Endothelial cell of umbilical vein (primary cell): Measurements from ENCODE around the gene EFNA5. TPM values are rescaled to one million over a fixed set of nuclear protein-coding genes. Genes with fewer than 3 reads are reported as not detected.

Experiments used
- BruUV-seq: library from RNA; stranded (reverse); fragments of 400-500 nt; replicated peaks from 2 replicates; lab custom pipeline; 2021; lab: Mats Ljungman, UMichigan
- CTCF ChIA-PET: fragments of 300-600, 350-600 bp; sonication (Branson Sonifier 250); formaldehyde crosslinking; loops from one replicate; lab custom pipeline; 2021; ENCODE audit warnings: antibody characterized with exemption, inconsistent platforms; lab: Charles Lee
- POLR2A ChIA-PET: fragments of 300-600, 350-600 bp; sonication (Branson Sonifier 250); formaldehyde crosslinking; loops from one replicate; lab custom pipeline; 2021; ENCODE audit warnings: antibody characterized with exemption, inconsistent platforms; lab: Charles Lee
- DNase-seq: peaks from one replicate; pipeline ENCODE4 v3.0.0-alpha.2; 2011; ENCODE audit warnings: low read depth, low spot score
- FAIRE-seq: peaks from 2 replicates; lab custom pipeline; 2011; peaks lifted over from hg19 to GRCh38; lab: Jason Lieb, UNC
- H2AFZ ChIP-seq: 2 replicates; pipeline ENCODE4 v1.6.0; 2012; ENCODE audit warnings: low read depth, low read length, control low read depth, inconsistent platforms
- H3K27ac ChIP-seq: 2 replicates; pipeline ENCODE4 v1.5.1; 2011; ENCODE audit warnings: low read depth, mild to moderate bottlenecking, control low read depth, low read length, moderate library complexity; ENCODE audit not compliant: insufficient read depth
- H3K27me3 ChIP-seq, 2 experiments: 2 replicates each; pipeline versions ENCODE4 v1.6.0 to v1.6.1; 2011; ENCODE audit warnings: low read length in 2 of 2, mixed read lengths in 1 of 2; ENCODE audit not compliant: control insufficient read depth in 2 of 2, insufficient read depth in 2 of 2
- H3K36me3 ChIP-seq, 2 experiments: 2 replicates in 1 of 2; 3 replicates in 1 of 2; pipeline ENCODE4 v1.5.1; 2011; ENCODE audit warnings: low read length in 2 of 2, mild to moderate bottlenecking in 1 of 2, moderate library complexity in 1 of 2; ENCODE audit not compliant: control insufficient read depth in 2 of 2, insufficient read depth in 2 of 2; ENCODE audit errors: extremely low read depth in 1 of 2
- H3K4me1 ChIP-seq: 3 replicates; pipeline ENCODE4 v1.5.1; 2011; ENCODE audit warnings: mild to moderate bottlenecking, low read length; ENCODE audit not compliant: control insufficient read depth, insufficient read depth; ENCODE audit errors: extremely low read depth
- H3K4me2 ChIP-seq: 2 replicates; pipeline ENCODE4 v1.6.1; 2011; ENCODE audit warnings: low read length, control low read depth, mixed read lengths; ENCODE audit not compliant: insufficient read depth
- H3K4me3 ChIP-seq, 3 experiments: fragments of 200-600 bp in 1 of 3; sonication (generic), shearing (Covaris generic) in 1 of 3; replicated peaks in 1 of 3; 2 replicates each; pipeline ENCODE4 v1.5.1; 2011 to 2016; ENCODE audit warnings: control low read depth in 3 of 3, low read length in 3 of 3, mild to moderate bottlenecking in 2 of 3, inconsistent platforms in 1 of 3, low read depth in 1 of 3, moderate library complexity in 1 of 3; ENCODE audit not compliant: insufficient read depth in 1 of 3
- H3K79me2 ChIP-seq: 2 replicates; pipeline ENCODE4 v1.6.0; 2012; ENCODE audit warnings: low read length, inconsistent platforms; ENCODE audit not compliant: control insufficient read depth, insufficient read depth
- H3K9ac ChIP-seq: replicated peaks from 2 replicates; pipeline ENCODE3; 2011; ENCODE audit warnings: low read length, control low read depth; ENCODE audit not compliant: insufficient read depth; ENCODE audit errors: extremely low read depth
- H3K9me1 ChIP-seq: replicated peaks from 3 replicates; pipeline ENCODE4 v1.6.0; 2011; ENCODE audit warnings: mild to moderate bottlenecking, low read length; ENCODE audit not compliant: control insufficient read depth, insufficient read depth; ENCODE audit errors: extremely low read depth
- H3K9me3 ChIP-seq: replicated peaks from 2 replicates; pipeline ENCODE4 v1.5.1; 2012; ENCODE audit warnings: low read length, inconsistent platforms; ENCODE audit not compliant: control insufficient read depth, insufficient read depth
- H4K20me1 ChIP-seq: replicated peaks from 2 replicates; pipeline ENCODE3; 2011; ENCODE audit warnings: mild to moderate bottlenecking, low read length; ENCODE audit not compliant: control insufficient read depth, insufficient read depth; ENCODE audit errors: extremely low read depth
- CTCF ChIP-seq, 2 donors: IDR thresholded peaks; 1 replicate in 1 of 2; 2 replicates in 1 of 2; pipeline ENCODE4 v1.5.1; 2011; ENCODE audit warnings: low read length in 2 of 2, mild to moderate bottlenecking in 2 of 2, moderate library complexity in 2 of 2, control low read depth in 1 of 2, inconsistent platforms in 1 of 2, low read depth in 1 of 2; ENCODE audit not compliant: insufficient read depth in 1 of 2; ENCODE audit errors: extremely low read depth in 1 of 2
- EZH2 ChIP-seq: IDR thresholded peaks from 2 replicates; pipeline ENCODE4 v1.6.1; 2012; ENCODE audit warnings: borderline replicate concordance, low read depth, mild to moderate bottlenecking, moderate library complexity, low read length, inconsistent platforms; ENCODE audit not compliant: severe bottlenecking
- FOS ChIP-seq: IDR thresholded peaks from 2 replicates; pipeline ENCODE4 v1.6.1; 2011; ENCODE audit warnings: mild to moderate bottlenecking, low read length, moderate library complexity, borderline replicate concordance; ENCODE audit not compliant: insufficient read depth
- GATA2 ChIP-seq: IDR thresholded peaks from 2 replicates; pipeline ENCODE4 v1.7.0; 2011; ENCODE audit warnings: low read depth, mild to moderate bottlenecking, moderate library complexity, mixed read lengths, low read length; ENCODE audit not compliant: insufficient read length, insufficient read depth
- JUN ChIP-seq: IDR thresholded peaks from 2 replicates; pipeline ENCODE4 v1.6.1; 2011; ENCODE audit warnings: borderline replicate concordance, low read depth; ENCODE audit not compliant: insufficient read length, insufficient read depth
- MAX ChIP-seq: IDR thresholded peaks from 2 replicates; pipeline ENCODE4 v1.6.1; 2011; ENCODE audit not compliant: insufficient read depth, insufficient read length
- MYC ChIP-seq: IDR thresholded peaks from one replicate; pipeline ENCODE4 v1.6.1; 2011; ENCODE audit warnings: mild to moderate bottlenecking, low read depth, low read length
- POLR2A ChIP-seq: IDR thresholded peaks from 2 replicates; pipeline ENCODE4 v1.6.1; 2012; ENCODE audit warnings: low read depth, mild to moderate bottlenecking, control low read depth, low read length
- POLR2AphosphoS5 ChIP-seq: IDR thresholded peaks from 2 replicates; pipeline ENCODE4 v1.6.1; 2012; ENCODE audit warnings: low read depth, mild to moderate bottlenecking, control low read depth, low read length, moderate library complexity; ENCODE audit not compliant: insufficient read depth
- dilution Hi-C: fragments of 300-500 bp; cut with MboI; formaldehyde crosslinking; loops from one replicate; pipeline ENCODE4 v1.15.0; 2019; ENCODE audit warnings: low sequenced_read_pairs; ENCODE audit not compliant: extremely low pct_ligation_motif_present
- intact Hi-C: fragments of 100-400 bp; cut with micrococcal nuclease; formaldehyde crosslinking; loops from one replicate; pipeline ENCODE4 v1.10.0; 2022
- polyA plus RNA-seq, 4 experiments: library from polyadenylated mRNA; depleted of rRNA in 3 of 4; stranded (reverse) in 3 of 4; unstranded in 1 of 4; fragments of >200 nt; gene quantifications; 2 replicates each; pipeline versions ENCODE4 v1.2.1 to v1.2.3, GENCODE V29; 2011 to 2012; ENCODE audit warnings: missing spikeins in 1 of 4
- total RNA-seq: library from RNA; stranded (reverse); gene quantifications from 2 replicates; pipeline ENCODE4 v1.2.3, GENCODE V29; 2021

The EFNA5 gene
- total and polyA plus RNA-seq, 2 donors (not counting 3 experiments of a cell fraction or from before 2014, with no cell fraction given): 13.6 to 22.1 TPM

- Histone ChIP-seq H3K4me3 (no peak overlapping the region), H3K27me3 (no peaks in the 10 kb centered on the region), H2AFZ (no peak overlapping the region), H3K79me2 (peaks cover 62% of the 10 kb centered on the region), H3K9me3 (no peaks in the 10 kb centered on the region), H4K20me1 (no peaks in the 10 kb centered on the region), H3K36me3 (no peaks in the 10 kb centered on the region), H3K4me1 (peaks cover 17% of the 10 kb centered on the region), H3K9ac (no peak overlapping the region), H3K27ac (no peak overlapping the region), H3K4me2 (no peak overlapping the region), H3K9me1 (no peaks in the 10 kb centered on the region)
- CTCF ChIA-PET: interaction anchor here (0.7 to 1.8 kb wide), 2 partner anchors 10 to 93 kb away, joined by 3 to 6 read pairs; no protein-coding TSS in a partner anchor
- DNase-seq (no peak), FAIRE-seq (no peak)
- POLR2A ChIA-PET: no interaction called here
- BruUV-seq: no TSS peak
- no peak for TF ChIP-seq CTCF (IDR thresholded peaks at IDR 0.05; ENCODE audit: extremely low read depth in 1 of 2, insufficient read depth in 1 of 2, low read depth in 1 of 2, low read length in 2 of 2)
- TF ChIP-seq EZH2: no peak
- TF ChIP-seq POLR2A: no peak
- TF ChIP-seq POLR2AphosphoS5: no peak
- no peak for TF ChIP-seq GATA2
- TF ChIP-seq MYC: no peak
- TF ChIP-seq JUN: no peak
- TF ChIP-seq MAX: no peak
- TF ChIP-seq FOS: no peak
- dilution Hi-C loops (no loop called here), intact Hi-C loops (no loop called here)
Measured at GRCh38 chr5:107665036-107665570, 5.6 kb downstream of the EFNA5 start.
